ENCODE data around the gene GRM2. TPM values are rescaled to one million over a fixed set of nuclear protein-coding genes. Genes with fewer than 3 reads are reported as not detected.
A peak's percentile ranks its signal among the peaks of the same experiment; 100 is the strongest.
"Not testable (repeated sequence)": the region's sequence is repeated elsewhere in the genome, so short reads cannot be mapped to it uniquely, and the experiment has no call there.

Gene GRM2
- total and polyA plus RNA-seq, 12 donors = 0.04 to 0.48 (median 0.17) TPM; not detected in 3

DNA sequence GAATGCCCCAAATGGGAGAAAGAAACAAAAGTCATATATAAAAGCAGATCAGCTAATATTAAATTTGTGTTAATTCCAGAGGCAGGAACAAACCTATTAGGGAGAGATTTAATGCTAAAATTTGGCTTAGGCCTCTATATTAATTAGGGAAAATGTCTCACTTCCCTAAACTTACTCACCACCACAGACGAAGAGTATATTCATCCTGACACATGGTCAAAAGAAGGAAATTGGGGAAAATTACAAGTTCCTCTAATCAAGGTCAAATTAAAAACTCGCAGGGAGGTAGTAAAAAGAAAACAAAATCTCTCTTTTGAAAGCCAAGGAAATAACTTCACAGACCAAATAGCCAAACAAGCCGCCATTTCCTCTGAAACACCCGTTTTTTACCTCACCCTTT is 32.2 kb downstream of the GRM2 start:
- Histone ChIP-seq H3K27me3 (peaks cover 20% of the 10 kb centered on the region), H3K27ac (no peak overlapping the region), H3K36me3 (replicated peaks in 1 of 2) (no peaks in the 10 kb centered on the region), H3K4me3 (no peak overlapping the region), H3K9me3 (replicated peaks in 1 of 3) (no peaks in the 10 kb centered on the region), H3K4me1 (replicated peaks in 1 of 2) (no peaks in the 10 kb centered on the region)
- no peak for DNase-seq
- intact Hi-C loops (cut with DNase I) = no loop called here
- 45 to 49% (median 46%) methylated on average over 4 of the region's 4 CpGs for WGBS, 4 donors
- TF ChIP-seq POLR2A (IDR thresholded peaks at IDR 0.05) = no peak
- TF ChIP-seq, protein P1, sequence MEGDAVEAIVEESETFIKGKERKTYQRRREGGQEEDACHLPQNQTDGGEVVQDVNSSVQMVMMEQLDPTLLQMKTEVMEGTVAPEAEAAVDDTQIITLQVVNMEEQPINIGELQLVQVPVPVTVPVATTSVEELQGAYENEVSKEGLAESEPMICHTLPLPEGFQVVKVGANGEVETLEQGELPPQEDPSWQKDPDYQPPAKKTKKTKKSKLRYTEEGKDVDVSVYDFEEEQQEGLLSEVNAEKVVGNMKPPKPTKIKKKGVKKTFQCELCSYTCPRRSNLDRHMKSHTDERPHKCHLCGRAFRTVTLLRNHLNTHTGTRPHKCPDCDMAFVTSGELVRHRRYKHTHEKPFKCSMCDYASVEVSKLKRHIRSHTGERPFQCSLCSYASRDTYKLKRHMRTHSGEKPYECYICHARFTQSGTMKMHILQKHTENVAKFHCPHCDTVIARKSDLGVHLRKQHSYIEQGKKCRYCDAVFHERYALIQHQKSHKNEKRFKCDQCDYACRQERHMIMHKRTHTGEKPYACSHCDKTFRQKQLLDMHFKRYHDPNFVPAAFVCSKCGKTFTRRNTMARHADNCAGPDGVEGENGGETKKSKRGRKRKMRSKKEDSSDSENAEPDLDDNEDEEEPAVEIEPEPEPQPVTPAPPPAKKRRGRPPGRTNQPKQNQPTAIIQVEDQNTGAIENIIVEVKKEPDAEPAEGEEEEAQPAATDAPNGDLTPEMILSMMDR (IDR thresholded peaks at IDR 0.05) = no peak

DNA sequence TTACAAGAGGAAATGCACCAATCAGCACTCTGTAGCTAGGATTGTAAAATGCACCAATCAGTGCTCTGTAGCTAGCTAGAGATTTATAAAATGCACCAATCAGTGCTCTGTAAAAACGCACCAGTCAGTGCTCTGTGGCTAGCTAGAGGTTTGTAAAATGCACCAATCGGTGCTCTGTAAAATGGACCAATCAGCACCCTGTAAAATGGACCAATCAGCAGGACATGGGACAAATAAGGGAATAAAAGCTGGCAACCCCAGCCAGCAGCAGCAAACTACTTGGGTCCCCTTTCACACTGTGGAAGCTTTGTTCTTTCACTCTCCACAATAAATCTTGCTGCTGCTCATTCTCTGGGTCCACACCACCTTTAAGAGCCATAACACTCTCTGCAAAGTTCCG is 35.5 kb downstream of the GRM2 start:
- intact Hi-C loops (cut with DNase I); H3K9me3 ChIP-seq (replicated peaks in 1 of 3); H3K27me3 ChIP-seq; DNase-seq; H3K4me1 ChIP-seq (replicated peaks in 1 of 2); H3K27ac ChIP-seq; H3K36me3 ChIP-seq (replicated peaks in 1 of 2); H3K4me3 ChIP-seq: not testable (repeated sequence)
- WGBS, 4 donors = 54 to 73% (median 70%) methylated on average over 3 of the region's 3 CpGs

DNA sequence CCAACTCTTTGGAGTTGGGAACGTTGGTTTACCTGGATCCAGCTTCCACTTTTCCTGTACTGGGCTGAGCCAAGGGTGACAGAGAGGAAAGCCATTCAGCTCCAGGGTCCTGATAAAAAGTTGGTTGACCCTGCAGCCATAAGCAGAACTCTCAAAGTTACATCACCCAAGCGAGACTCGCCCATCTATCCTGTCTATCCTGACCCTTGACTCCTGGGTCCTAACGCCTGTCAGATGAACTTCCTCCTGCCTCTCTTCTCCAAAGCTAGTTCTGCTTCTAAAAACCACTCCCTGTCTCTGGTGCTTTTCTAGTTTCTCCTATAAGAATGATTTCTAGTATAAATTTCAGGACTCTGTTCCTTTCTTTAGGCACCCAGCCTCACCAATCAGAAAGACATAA is 36.1 kb downstream of the GRM2 start:
- H3K36me3 ChIP-seq (replicated peaks in 1 of 2); H3K27ac ChIP-seq; intact Hi-C loops (cut with DNase I); H3K9me3 ChIP-seq (replicated peaks in 1 of 3); H3K4me1 ChIP-seq (replicated peaks in 1 of 2); H3K4me3 ChIP-seq; H3K27me3 ChIP-seq: not testable (repeated sequence)
- WGBS, 4 donors = 39 to 59% (median 47%) methylated on average over 4 of the region's 4 CpGs
- peak in 2 of 7 donors; percentile 19 to 51 for DNase-seq

DNA sequence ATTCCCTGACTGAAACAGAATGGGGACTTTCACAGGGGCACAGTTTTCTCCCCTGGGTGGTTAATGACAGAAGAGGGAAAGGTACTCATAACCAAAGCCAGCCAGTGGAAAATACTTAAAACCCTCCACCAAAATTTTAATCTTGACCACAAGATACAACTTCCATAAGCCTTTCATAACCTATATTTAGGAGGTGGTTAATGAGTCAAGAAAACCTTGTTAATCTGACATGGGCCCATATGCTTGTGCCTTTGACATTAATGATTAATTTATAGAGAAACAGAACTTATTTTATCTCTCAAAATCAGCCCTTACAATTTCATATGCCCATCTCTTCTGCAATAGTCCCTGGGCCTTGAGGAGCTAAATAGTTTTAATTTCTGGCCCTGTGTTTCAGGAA is 41.0 kb downstream of the GRM2 start:
- Histone ChIP-seq H3K9me3 (replicated peaks in 1 of 3) (no peaks in the 10 kb centered on the region), H3K27ac (no peak overlapping the region), H3K36me3 (replicated peaks in 1 of 2) (no peaks in the 10 kb centered on the region), H3K4me1 (replicated peaks in 1 of 2) (no peaks in the 10 kb centered on the region), H3K4me3 (no peak overlapping the region), H3K27me3 (no peaks in the 10 kb centered on the region)
- TF ChIP-seq POLR2A (IDR thresholded peaks at IDR 0.05) = no peak
- TF ChIP-seq, protein P1 (IDR thresholded peaks at IDR 0.05) = no peak
- intact Hi-C loops (cut with DNase I) = no loop called here
- DNase-seq = no peak

DNA sequence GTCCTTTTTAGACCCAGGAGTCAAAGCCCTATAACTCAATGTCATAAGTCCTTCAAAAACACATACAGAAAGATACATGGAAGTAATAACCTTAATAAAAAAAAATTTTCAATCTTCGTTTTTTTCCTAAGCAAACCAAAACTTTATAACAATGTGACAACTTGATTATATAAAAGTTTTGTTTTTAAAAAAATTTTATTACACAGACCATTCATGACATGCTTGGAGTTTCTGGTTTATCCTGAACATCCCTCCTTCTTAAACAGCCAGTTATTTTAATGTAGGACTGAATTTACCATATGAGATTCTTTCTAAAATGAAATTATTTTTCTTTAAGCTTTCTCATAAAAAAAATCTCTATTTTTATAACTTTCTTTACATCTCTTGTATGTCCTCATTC is 41.5 kb downstream of the GRM2 start:
- Histone ChIP-seq H3K4me1 (replicated peaks in 1 of 2) (no peaks in the 10 kb centered on the region), H3K4me3 (no peak overlapping the region), H3K36me3 (replicated peaks in 1 of 2) (no peaks in the 10 kb centered on the region), H3K9me3 (replicated peaks in 1 of 3) (no peaks in the 10 kb centered on the region), H3K27me3 (no peaks in the 10 kb centered on the region), H3K27ac (no peak overlapping the region)
- intact Hi-C loops (cut with DNase I) = no loop called here
- TF ChIP-seq POLR2A (IDR thresholded peaks at IDR 0.05) = no peak
- TF ChIP-seq, protein P1 (IDR thresholded peaks at IDR 0.05) = no peak
- WGBS, 4 donors = 44 to 56% (median 45%) methylated on average over 1 of the region's 1 CpG
- no peak for DNase-seq

Data from adrenal gland (tissue), 12 donors.